IgD-negative memory B cell (primary cell): ENCODE measurements around the gene MLH1. TPM values are rescaled to one million over a fixed set of nuclear protein-coding genes. Genes with fewer than 3 reads are reported as not detected.

Source experiments
- H3K27ac Mint-ChIP-seq, 3 donors: one replicate each; pipeline ENCODE4 v1.8.0; 2020 to 2022; ENCODE audit warnings: mild to moderate bottlenecking in 3 of 3, mixed read lengths in 3 of 3, moderate library complexity in 1 of 3
- H3K27me3 Mint-ChIP-seq: one replicate; pipeline ENCODE4 v1.8.0; 2021; ENCODE audit warnings: mixed read lengths
- H3K36me3 Mint-ChIP-seq: one replicate; pipeline ENCODE4 v1.8.0; 2020; ENCODE audit warnings: mild to moderate bottlenecking, mixed read lengths
- H3K4me1 Mint-ChIP-seq, 3 donors: one replicate each; pipeline ENCODE4 v1.8.0; 2020 to 2022; ENCODE audit warnings: mixed read lengths in 3 of 3, mild to moderate bottlenecking in 1 of 3
- H3K4me3 Mint-ChIP-seq, 4 donors: one replicate each; pipeline ENCODE4 v1.8.0; 2020 to 2022; ENCODE audit warnings: mild to moderate bottlenecking in 4 of 4, mixed read lengths in 4 of 4, moderate library complexity in 3 of 4
- H3K9me3 Mint-ChIP-seq, 3 donors: one replicate each; pipeline ENCODE4 v1.8.0; 2020 to 2021; ENCODE audit warnings: mixed read lengths in 3 of 3, mild to moderate bottlenecking in 1 of 3
- polyA plus RNA-seq: library from polyadenylated mRNA; unstranded; fragments of 300-500 nt; fragmentation: Illumina TruSeq; gene quantifications from one replicate; pipeline ENCODE4 v1.2.3, GENCODE V29; 2021

The MLH1 gene
- polyA plus RNA-seq, 1 donor from 2014 or later: 19.7 TPM

DNA sequence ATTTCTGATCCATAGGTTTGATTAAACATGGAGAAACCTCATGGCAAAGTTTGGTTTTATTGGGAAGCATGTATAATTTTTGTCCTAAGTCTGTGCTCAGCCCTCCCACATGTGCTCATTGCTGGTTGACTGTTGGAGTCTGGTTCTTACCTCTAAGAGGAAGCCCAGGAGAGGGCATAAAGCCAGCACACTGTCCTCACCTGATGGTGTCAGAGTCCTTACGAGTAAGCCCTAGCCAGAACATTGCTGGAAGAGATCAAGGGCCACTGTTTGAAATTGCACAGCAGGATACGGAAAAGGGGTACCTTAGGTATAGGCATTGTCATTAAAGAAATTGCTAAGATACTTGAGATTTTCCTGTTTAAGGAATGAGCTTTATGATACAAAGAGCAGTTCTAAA lies 21.3 kb downstream of the MLH1 start:
- peaks cover 3% of the 10 kb centered on the region for H3K36me3 Mint-ChIP-seq
- no peak overlapping the region for H3K27ac Mint-ChIP-seq
- no peaks in the 10 kb centered on the region for H3K27me3 Mint-ChIP-seq
- no peaks in the 10 kb centered on the region for H3K4me1 Mint-ChIP-seq
- no peaks in the 10 kb centered on the region for H3K9me3 Mint-ChIP-seq
- H3K4me3 Mint-ChIP-seq: no peak overlapping the region

DNA sequence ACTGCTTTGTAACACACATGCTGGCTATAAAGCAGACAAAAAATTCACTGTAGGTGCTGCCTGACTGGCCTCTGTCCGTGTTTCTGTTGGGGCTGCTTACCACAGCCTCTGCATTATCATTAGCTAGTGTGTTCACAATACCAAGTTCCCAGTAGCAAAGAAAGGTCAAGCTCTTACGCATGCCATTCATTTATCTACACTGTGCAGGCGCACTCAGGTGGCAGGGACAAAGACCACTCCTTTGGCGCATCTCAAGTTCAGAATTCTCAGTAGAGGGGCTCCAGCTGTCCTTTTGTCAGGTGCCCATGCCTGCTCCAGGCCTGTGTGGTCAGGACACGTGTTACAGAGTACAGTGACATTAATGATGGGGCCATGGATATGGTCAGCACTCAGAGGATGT lies 22.3 kb downstream of the MLH1 start:
- H3K27me3 Mint-ChIP-seq: no peaks in the 10 kb centered on the region
- no peaks in the 10 kb centered on the region for H3K9me3 Mint-ChIP-seq
- H3K4me1 Mint-ChIP-seq: no peaks in the 10 kb centered on the region
- peaks cover 3% of the 10 kb centered on the region for H3K36me3 Mint-ChIP-seq
- H3K27ac Mint-ChIP-seq: no peak overlapping the region
- no peak overlapping the region for H3K4me3 Mint-ChIP-seq

DNA sequence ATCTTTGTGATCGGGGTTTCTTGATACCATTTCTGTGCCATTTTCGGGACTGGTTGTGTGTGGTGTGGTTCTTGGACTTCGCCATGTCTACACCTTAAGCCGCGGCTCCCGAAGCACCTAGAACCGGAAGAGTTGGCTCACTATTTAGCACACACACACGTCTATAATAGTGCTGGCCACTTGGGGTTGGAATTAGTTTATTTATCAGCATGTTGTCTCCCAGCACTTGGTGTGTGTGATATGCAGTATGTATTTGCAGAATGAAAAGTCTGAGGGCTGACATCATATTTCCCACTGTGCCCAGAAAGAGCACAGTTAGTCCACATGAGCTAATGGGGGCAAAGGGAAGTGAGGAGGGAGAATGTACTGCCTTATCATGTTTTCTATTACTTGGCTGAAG lies 23.6 kb downstream of the MLH1 start:
- Mint-ChIP-seq H3K27ac (peak overlapping the region in 1 of 3 donors; percentile 2), H3K27me3 (no peaks in the 10 kb centered on the region), H3K36me3 (no peaks in the 10 kb centered on the region), H3K9me3 (no peaks in the 10 kb centered on the region), H3K4me3 (no peak overlapping the region), H3K4me1 (no peaks in the 10 kb centered on the region)

DNA sequence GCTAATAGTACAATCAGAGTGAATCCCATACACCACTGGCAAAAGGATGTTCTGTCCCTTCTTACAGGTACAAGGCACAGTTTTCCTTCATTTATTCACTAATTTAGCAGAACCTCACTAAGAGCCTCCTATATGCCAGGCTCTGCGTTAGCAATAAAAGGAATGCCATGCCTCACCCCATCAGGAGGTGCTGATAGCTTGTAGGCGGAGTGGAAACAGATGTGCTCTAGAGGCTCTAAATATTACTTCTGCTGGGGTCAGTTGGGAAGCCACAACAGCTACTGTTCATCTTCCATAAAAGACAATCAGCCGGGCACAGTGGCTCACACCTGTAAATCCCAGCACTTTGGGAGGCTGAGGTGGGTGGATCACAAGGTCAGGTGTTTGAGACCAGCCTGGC lies 24.4 kb downstream of the MLH1 start:
- Mint-ChIP-seq H3K36me3 (no peaks in the 10 kb centered on the region), H3K27me3 (no peaks in the 10 kb centered on the region), H3K27ac (peak overlapping the region in 1 of 3 donors; percentile 2), H3K9me3 (no peaks in the 10 kb centered on the region), H3K4me3 (no peak overlapping the region), H3K4me1 (peaks cover 0 to 4% (median 2%) of the 10 kb centered on the region in 3 donors)

DNA sequence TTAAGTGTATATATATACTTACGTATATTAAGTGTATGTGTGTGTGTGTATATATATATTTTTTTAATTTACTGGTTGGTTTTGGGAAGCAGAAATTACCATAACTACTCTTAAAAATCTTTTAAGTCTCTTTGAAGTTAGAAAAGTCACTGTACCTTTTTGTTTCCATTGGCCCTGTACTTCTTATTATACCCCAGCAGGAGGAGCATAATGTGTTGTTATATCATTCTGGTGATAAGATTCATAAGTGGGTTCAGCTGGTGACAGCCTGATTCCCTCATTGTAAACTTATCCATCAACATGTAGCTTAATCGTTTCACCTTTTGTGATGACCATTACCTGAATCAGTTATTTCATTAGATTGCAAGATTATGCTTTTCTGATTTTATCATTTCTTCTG lies 30.8 kb downstream of the MLH1 start:
- no peaks in the 10 kb centered on the region for H3K9me3 Mint-ChIP-seq
- H3K36me3 Mint-ChIP-seq: peaks cover 9% of the 10 kb centered on the region
- H3K4me3 Mint-ChIP-seq: no peak overlapping the region
- H3K27me3 Mint-ChIP-seq: no peaks in the 10 kb centered on the region
- H3K4me1 Mint-ChIP-seq: peaks cover 4 to 22% (median 11%) of the 10 kb centered on the region in 3 donors
- H3K27ac Mint-ChIP-seq: peak overlapping the region in 2 of 3 donors; percentile 46 to 69

DNA sequence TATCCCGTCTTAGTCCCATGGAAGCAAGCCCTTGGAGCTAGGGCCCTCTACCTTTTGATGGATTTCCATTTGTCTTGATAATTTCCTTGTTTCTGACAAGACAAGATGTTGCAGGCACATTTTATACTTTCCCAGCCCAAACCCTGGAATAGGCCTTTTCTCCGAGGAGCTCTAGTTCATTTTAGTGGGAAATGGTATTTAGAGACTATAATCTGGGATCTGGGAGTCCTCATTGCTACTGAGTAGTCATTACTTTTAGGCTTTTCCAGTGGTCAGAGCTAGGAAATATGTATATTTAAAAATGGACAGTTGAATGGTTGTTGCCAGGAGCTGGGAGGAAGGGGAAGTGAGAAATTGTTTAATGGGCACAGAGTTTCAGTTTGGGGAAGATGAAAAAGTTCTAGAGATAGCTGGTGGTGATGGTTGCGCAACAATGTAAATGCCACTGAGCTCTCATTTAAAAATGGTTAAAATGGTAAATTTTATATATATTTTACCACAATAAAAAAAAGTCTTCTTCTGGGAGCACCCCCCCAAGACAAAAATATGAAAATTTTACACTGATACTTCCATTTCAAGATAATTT lies 31.6 kb downstream of the MLH1 start:
- Mint-ChIP-seq H3K9me3 (no peaks in the 10 kb centered on the region), H3K27ac (peak overlapping the region in 1 of 3 donors; percentile 69), H3K4me3 (no peak overlapping the region), H3K27me3 (no peaks in the 10 kb centered on the region), H3K36me3 (peaks cover 9% of the 10 kb centered on the region), H3K4me1 (peaks cover 4 to 22% (median 11%) of the 10 kb centered on the region in 3 donors)

DNA sequence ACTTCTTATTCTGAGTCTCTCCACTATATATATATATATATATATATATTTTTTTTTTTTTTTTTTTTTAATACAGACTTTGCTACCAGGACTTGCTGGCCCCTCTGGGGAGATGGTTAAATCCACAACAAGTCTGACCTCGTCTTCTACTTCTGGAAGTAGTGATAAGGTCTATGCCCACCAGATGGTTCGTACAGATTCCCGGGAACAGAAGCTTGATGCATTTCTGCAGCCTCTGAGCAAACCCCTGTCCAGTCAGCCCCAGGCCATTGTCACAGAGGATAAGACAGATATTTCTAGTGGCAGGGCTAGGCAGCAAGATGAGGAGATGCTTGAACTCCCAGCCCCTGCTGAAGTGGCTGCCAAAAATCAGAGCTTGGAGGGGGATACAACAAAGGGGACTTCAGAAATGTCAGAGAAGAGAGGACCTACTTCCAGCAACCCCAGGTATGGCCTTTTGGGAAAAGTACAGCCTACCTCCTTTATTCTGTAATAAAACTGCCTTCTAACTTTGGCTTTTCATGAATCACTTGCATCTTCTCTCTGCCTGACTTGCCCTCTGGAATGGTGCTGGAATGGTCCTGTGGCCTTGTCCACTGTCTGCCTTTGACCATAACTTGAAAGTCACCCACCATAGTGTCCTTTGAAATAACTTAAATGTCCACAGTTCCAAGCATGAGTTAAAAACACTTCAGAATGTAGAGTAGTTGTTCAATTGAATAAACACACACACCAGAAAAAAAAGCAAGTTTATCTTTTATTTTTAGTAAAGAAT lies 32.4 kb downstream of the MLH1 start:
- no peaks in the 10 kb centered on the region for H3K9me3 Mint-ChIP-seq
- no peak overlapping the region for H3K27ac Mint-ChIP-seq
- peaks cover 4 to 22% (median 11%) of the 10 kb centered on the region in 3 donors for H3K4me1 Mint-ChIP-seq
- no peak overlapping the region for H3K4me3 Mint-ChIP-seq
- H3K36me3 Mint-ChIP-seq: peaks cover 9% of the 10 kb centered on the region
- no peaks in the 10 kb centered on the region for H3K27me3 Mint-ChIP-seq

DNA sequence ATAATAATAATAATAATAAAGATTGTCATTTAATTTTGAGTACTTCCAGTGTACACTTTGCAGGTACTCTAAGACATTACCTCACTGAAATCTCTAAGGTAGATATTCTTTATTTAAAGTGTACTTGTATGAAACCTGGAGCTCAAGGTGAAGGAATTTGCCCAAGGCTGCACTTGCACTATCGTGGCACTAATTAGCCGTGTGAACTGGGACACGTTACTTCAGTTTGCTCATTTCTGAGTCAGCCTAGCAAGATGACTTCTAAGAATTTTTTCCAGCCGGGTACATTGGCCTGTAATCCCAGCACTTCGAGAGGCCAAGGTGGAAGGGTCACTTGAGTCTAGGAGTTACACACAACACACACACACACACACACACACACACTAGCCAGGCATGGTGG lies 33.5 kb downstream of the MLH1 start:
- Mint-ChIP-seq H3K36me3 (peaks cover 9% of the 10 kb centered on the region), H3K27me3 (no peaks in the 10 kb centered on the region), H3K4me3 (no peak overlapping the region), H3K9me3 (no peaks in the 10 kb centered on the region), H3K27ac (peak overlapping the region in 1 of 3 donors; percentile 69), H3K4me1 (peaks cover 4 to 22% (median 11%) of the 10 kb centered on the region in 3 donors)

DNA sequence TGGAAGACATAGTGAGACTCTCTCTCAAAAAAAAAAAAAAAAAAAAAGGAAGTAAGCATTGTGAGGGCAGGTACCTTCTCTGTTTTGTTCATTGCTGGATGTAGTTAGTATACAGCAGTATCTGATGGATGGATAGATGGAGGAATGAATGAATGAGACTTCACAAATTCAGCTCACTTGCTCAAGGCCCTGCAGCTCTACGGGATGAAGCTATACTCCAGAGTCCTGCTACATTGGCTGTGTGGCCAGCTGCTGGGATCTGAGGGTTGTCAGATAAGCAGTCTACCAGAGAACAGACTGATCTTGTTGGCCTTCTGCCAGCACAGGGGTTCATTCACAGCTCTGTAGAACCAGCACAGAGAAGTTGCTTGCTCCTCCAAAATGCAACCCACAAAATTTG lies 35.0 kb downstream of the MLH1 start:
- Mint-ChIP-seq H3K4me3 (no peak overlapping the region), H3K27ac (no peak overlapping the region), H3K4me1 (peaks cover 4 to 16% (median 9%) of the 10 kb centered on the region in 3 donors), H3K36me3 (peaks cover 15% of the 10 kb centered on the region), H3K27me3 (no peaks in the 10 kb centered on the region), H3K9me3 (no peaks in the 10 kb centered on the region)

DNA sequence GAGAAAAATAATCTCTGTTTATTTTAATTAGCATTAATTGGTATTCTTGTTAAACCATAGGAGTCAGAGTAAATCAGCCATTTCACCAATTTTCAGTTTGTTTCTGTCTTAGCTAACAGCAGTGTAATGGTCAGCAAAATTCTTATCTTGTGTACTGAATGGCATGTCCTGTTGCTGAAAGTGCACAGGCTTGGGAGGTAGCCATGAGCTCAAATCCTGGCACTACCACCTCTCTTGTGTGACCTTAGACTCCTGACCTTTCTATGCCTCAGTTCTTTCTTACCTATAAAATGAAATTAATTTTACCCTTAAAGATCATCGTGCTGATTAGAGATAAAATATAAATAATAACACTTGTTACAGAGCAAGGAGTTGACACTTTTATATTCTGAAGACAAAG lies 35.8 kb downstream of the MLH1 start:
- Mint-ChIP-seq H3K4me1 (peaks cover 4 to 12% (median 8%) of the 10 kb centered on the region in 3 donors), H3K27me3 (no peaks in the 10 kb centered on the region), H3K27ac (no peak overlapping the region), H3K9me3 (no peaks in the 10 kb centered on the region), H3K4me3 (no peak overlapping the region), H3K36me3 (peaks cover 15% of the 10 kb centered on the region)

DNA sequence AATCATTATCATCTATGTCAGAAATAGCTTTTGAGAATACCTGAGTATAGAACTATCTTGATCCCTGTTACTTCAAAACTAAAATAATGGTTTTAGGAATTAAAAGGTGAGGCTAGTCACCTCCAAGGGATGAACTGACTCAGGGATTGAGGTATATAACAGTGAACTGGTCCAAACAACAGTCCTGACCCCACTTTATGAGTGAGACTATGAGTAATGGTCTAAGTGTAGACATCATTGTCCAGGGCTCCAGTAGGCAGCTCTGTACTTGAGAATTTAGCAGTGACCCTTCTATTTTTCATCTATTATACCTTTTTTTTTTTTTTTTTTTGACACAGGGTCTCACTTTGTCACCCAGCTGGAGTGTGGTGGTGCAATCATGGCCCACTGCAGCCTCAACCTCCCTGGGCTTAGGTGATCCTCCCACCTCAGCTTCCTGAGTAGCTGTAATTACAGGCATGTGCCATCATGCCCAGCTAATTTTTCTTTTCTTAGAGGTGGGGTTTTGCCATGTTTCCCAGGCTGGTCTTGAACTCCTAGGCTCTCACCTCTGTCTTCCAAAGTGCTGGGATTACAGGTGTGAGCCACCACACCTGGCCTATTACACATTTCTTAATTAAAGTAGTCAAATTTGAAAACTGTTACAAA lies 36.3 kb downstream of the MLH1 start:
- Mint-ChIP-seq H3K4me3 (no peak overlapping the region), H3K4me1 (peaks cover 4 to 10% (median 4%) of the 10 kb centered on the region in 3 donors), H3K27ac (no peak overlapping the region), H3K27me3 (no peaks in the 10 kb centered on the region), H3K36me3 (peaks cover 16% of the 10 kb centered on the region), H3K9me3 (peaks cover 0 to under 1% (median 0%) of the 10 kb centered on the region in 3 donors)

DNA sequence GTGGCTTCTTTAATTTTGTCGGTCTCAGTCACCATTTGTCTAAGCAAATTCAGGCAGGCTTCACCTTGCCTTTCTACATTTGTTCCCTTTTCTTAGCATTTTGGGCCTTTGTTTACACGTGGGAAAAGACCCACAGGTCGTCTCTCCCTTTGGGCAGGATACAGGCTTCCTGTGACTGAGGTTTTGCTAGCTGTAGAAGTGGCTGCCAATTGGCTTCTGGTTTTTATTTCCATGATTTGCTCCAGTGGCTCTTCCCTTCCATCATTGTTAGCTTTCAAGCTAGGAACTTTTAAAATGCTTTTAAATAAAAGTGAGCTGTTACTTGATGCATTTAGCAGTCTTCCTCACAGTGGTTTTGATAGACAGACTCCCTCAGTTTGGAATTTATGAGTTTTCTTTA lies 37.3 kb downstream of the MLH1 start:
- Mint-ChIP-seq H3K36me3 (peaks cover 18% of the 10 kb centered on the region), H3K4me3 (no peak overlapping the region), H3K4me1 (peaks cover 0 to 5% (median 0%) of the 10 kb centered on the region in 3 donors), H3K27me3 (no peaks in the 10 kb centered on the region), H3K27ac (no peak overlapping the region), H3K9me3 (peaks cover 0 to 4% (median 0%) of the 10 kb centered on the region in 3 donors)

DNA sequence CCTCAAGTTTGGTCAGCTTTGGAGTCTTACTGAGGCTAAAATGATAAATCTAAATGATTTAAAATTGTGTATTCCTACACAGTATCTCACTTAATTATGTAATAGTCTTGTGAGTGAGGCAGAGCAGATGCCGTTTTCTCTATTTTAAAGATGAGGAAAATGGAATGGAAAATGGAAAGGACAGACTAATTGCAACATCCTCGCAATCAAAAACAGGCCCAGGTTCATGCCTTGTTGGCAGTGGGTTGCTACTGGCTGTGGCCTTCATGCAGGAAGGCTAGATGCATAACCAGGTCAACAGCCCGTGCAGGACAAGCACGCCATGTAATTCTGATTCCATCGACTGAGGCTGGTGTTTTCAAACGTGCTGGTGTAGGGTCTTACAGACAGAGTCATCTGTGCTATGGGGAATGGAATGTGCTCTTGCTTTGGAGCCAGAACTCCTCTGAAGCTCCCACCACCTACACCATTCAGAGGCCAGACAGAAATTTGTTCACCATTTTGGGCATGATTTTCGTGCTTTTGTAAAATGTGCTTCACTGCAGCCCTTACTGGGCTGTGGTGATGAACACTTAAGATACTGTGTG lies 37.9 kb downstream of the MLH1 start:
- Mint-ChIP-seq H3K27ac (no peak overlapping the region), H3K4me1 (peaks cover 0 to 5% (median 0%) of the 10 kb centered on the region in 3 donors), H3K9me3 (peaks cover 0 to 4% (median 0%) of the 10 kb centered on the region in 3 donors), H3K27me3 (no peaks in the 10 kb centered on the region), H3K4me3 (no peak overlapping the region), H3K36me3 (peaks cover 23% of the 10 kb centered on the region)

DNA sequence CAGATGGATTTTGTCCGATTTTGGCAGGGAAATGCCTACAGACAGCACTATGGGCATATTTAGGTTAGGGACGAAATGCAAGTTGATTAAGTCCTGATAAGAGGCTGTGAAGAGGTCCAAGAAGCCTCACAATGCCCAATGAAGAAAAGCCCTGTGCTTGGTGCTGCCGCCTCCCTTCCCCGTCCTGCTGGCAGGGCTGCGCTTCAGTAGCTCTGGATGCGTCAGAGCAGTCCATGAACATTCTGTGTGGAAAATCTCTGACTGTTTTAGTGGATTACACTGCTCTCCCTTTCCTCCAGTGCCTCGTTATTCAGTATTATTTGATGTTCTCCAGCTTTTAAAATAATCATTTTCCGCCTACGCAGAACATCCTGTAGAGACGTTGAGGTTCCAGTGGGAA lies 39.6 kb downstream of the MLH1 start:
- Mint-ChIP-seq H3K27me3 (no peaks in the 10 kb centered on the region), H3K4me1 (peaks cover 0 to under 1% (median 0%) of the 10 kb centered on the region in 3 donors), H3K4me3 (no peak overlapping the region), H3K36me3 (peaks cover 27% of the 10 kb centered on the region), H3K9me3 (peaks cover 0 to 5% (median 4%) of the 10 kb centered on the region in 3 donors), H3K27ac (peak overlapping the region in 1 of 3 donors; percentile 58)

DNA sequence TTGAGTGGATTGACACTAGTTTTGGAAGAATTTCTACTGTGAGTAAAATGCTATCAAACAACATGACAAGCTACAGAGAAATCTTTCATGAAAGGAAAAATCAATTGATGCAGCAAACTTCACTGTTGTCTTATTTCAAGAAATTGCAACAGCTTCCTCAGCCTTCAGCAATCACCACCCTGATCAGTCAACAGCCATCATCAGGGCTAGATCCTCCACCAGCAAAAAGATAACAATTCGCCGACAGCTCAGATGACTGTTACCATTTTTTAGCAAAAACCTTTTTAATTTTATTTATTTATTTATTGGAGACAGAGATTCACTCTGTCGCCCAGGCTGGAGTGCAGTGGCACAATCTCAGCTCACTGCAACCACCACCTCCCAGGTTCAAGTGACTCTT lies 44.0 kb downstream of the MLH1 start:
- peaks cover 31% of the 10 kb centered on the region for H3K36me3 Mint-ChIP-seq
- H3K4me1 Mint-ChIP-seq: no peaks in the 10 kb centered on the region
- no peak overlapping the region for H3K27ac Mint-ChIP-seq
- H3K4me3 Mint-ChIP-seq: no peak overlapping the region
- peaks cover 0 to 5% (median 4%) of the 10 kb centered on the region in 3 donors for H3K9me3 Mint-ChIP-seq
- H3K27me3 Mint-ChIP-seq: no peaks in the 10 kb centered on the region
